SK-N-SH (cell line): ENCODE measurements around the gene NUP205. TPM values are rescaled to one million over a fixed set of nuclear protein-coding genes. Genes with fewer than 3 reads are reported as not detected.
A peak's percentile ranks its signal among the peaks of the same experiment; 100 is the strongest.
"Not testable (repeated sequence)": the region's sequence is repeated elsewhere in the genome, so short reads cannot be mapped to it uniquely, and the experiment has no call there.

ENCODE experiments used
- CTCF ChIA-PET: fragments of 300-600, 350-600 bp; formaldehyde crosslinking; extraction: SDS; loops from one replicate; lab custom pipeline; 2021; lab: Yijun Ruan, JAX
- POLR2A ChIA-PET: fragments of 350-600 bp; sonication (Branson Sonifier 250); formaldehyde crosslinking; extraction: SDS; loops from one replicate; lab custom pipeline; 2020; ENCODE audit warnings: antibody characterized with exemption, inconsistent platforms; lab: Yijun Ruan, JAX
- DNase-seq: peaks from one replicate; pipeline ENCODE4 v3.0.0; 2012
- H2AFZ ChIP-seq: fragments of 200-600 bp; sonication (generic); 2 replicates; pipeline ENCODE4 v1.8.1; 2016; ENCODE audit warnings: antibody characterized with exemption, mild to moderate bottlenecking, low read depth
- H3F3A ChIP-seq: fragments of 200-600 bp; sonication (generic); replicated peaks from 2 replicates; pipeline ENCODE3; 2016; ENCODE audit warnings: antibody characterized with exemption, mild to moderate bottlenecking; ENCODE audit not compliant: insufficient read depth
- H3K27ac ChIP-seq, 2 experiments: fragments of 200-500 bp in 1 of 2; fragments of 200-600 bp in 1 of 2; sonication (Bioruptor generic) in 1 of 2; sonication (generic), shearing (Covaris generic) in 1 of 2; 2 replicates each; pipeline versions ENCODE4 v1.5.1 to v1.6.1; 2014 to 2016; ENCODE audit warnings: low read depth in 2 of 2, inconsistent platforms in 1 of 2, low read length in 1 of 2, mild to moderate bottlenecking in 1 of 2, mixed read lengths in 1 of 2
- H3K27me3 ChIP-seq: fragments of 200-600 bp; sonication (generic), shearing (Covaris generic); 2 replicates; pipeline ENCODE4 v1.6.1; 2016; ENCODE audit warnings: mixed run types; ENCODE audit not compliant: insufficient read depth
- H3K36me3 ChIP-seq, 2 experiments: fragments of 200-500 bp in 1 of 2; fragments of 200-600 bp in 1 of 2; sonication (Bioruptor generic) in 1 of 2; sonication (generic) in 1 of 2; replicated peaks in 1 of 2; 2 replicates each; pipeline versions ENCODE3 to v1.5.1; 2014 to 2016; ENCODE audit warnings: low read length in 1 of 2, mild to moderate bottlenecking in 1 of 2; ENCODE audit not compliant: insufficient read depth in 2 of 2, control insufficient read depth in 1 of 2
- H3K4me1 ChIP-seq, 2 experiments: fragments of 200-500 bp in 1 of 2; fragments of 200-600 bp in 1 of 2; sonication (Bioruptor generic) in 1 of 2; sonication (generic), shearing (Covaris generic) in 1 of 2; 2 replicates each; pipeline versions ENCODE4 v1.5.1 to v1.6.1; 2014 to 2016; ENCODE audit warnings: low read depth in 1 of 2, low read length in 1 of 2, mixed run types in 1 of 2; ENCODE audit not compliant: insufficient read depth in 2 of 2, control insufficient read depth in 1 of 2
- H3K4me2 ChIP-seq: fragments of 200-600 bp; sonication (generic), shearing (Covaris generic); 2 replicates; pipeline ENCODE4 v1.6.1; 2017; ENCODE audit warnings: mixed run types
- H3K4me3 ChIP-seq, 2 experiments: fragments of 200-500 bp in 1 of 2; fragments of 200-600 bp in 1 of 2; sonication (Bioruptor generic) in 1 of 2; sonication (generic), shearing (Covaris generic) in 1 of 2; 2 replicates each; pipeline versions ENCODE4 v1.5.1 to v1.8.1; 2014 to 2016; ENCODE audit warnings: low read depth in 2 of 2, inconsistent platforms in 1 of 2, low read length in 1 of 2, mild to moderate bottlenecking in 1 of 2, mixed read lengths in 1 of 2, moderate library complexity in 1 of 2
- H3K79me2 ChIP-seq: fragments of 200-600 bp; sonication (generic); 2 replicates; pipeline ENCODE4 v1.8.1; 2017; ENCODE audit warnings: mild to moderate bottlenecking; ENCODE audit not compliant: insufficient read depth
- H3K9ac ChIP-seq: fragments of 200-600 bp; sonication (generic); 2 replicates; pipeline ENCODE4 v1.6.1; 2017; ENCODE audit warnings: mixed run types
- H3K9me2 ChIP-seq: fragments of 200-600 bp; sonication (generic); 2 replicates; pipeline ENCODE4 v1.6.1; 2017; ENCODE audit warnings: mixed run types
- H3K9me3 ChIP-seq: fragments of 200-600 bp; sonication (generic); 2 replicates; pipeline ENCODE4 v1.6.1; 2017; ENCODE audit warnings: mixed run types, mild to moderate bottlenecking, moderate library complexity
- H4K20me1 ChIP-seq: fragments of 200-600 bp; sonication (generic); 2 replicates; pipeline ENCODE4 v1.6.1; 2017; ENCODE audit warnings: mild to moderate bottlenecking, mixed run types; ENCODE audit not compliant: insufficient read depth
- CTCF ChIP-seq: fragments of 200-600 bp; sonication (generic); IDR thresholded peaks from 2 replicates; pipeline ENCODE4 v1.6.1; 2017; ENCODE audit warnings: antibody characterized with exemption, mild to moderate bottlenecking, moderate library complexity
- ELF1 ChIP-seq: IDR thresholded peaks from 2 replicates; pipeline ENCODE4 v1.4.0; 2012
- FOXM1 ChIP-seq: IDR thresholded peaks from 2 replicates; pipeline ENCODE4 v1.4.0; 2012; ENCODE audit warnings: low read depth, mild to moderate bottlenecking
- GATA2 ChIP-seq: sonication (generic); formaldehyde crosslinking; IDR thresholded peaks from 2 replicates; pipeline ENCODE4 v1.5.0; 2020; ENCODE audit warnings: mild to moderate bottlenecking, missing genetic modification reagents
- MXI1 ChIP-seq: IDR thresholded peaks from 2 replicates; pipeline ENCODE4 v1.6.1; 2012; ENCODE audit warnings: mild to moderate bottlenecking, low read depth, low read length, improper control_type of control experiment
- RFX5 ChIP-seq: IDR thresholded peaks from 2 replicates; pipeline ENCODE4 v1.6.1; 2012; ENCODE audit warnings: mild to moderate bottlenecking, improper control_type of control experiment, low read length
- WGBS: methylation state at CpG from one replicate; pipeline ENCODE4 v1.1.6; 2017; ENCODE audit warnings: low lambda C conversion rate; 5-methylcytosine and 5-hydroxymethylcytosine counted together
- polyA plus RNA-seq, 3 experiments: library from polyadenylated mRNA; depleted of rRNA; stranded (reverse); fragments of >200 nt; gene quantifications; 2 replicates each; pipeline ENCODE4 v1.2.3, GENCODE V29; 2012
- TF ChIP-seq, protein P1 (sequence below): IDR thresholded peaks from 2 replicates; pipeline ENCODE4 v1.4.0; 2012; ENCODE audit warnings: low read depth

The NUP205 gene
- polyA plus RNA-seq, 1 of the 3 experiments (the other 2 are of a cell fraction), result 48.2 TPM

DNA sequence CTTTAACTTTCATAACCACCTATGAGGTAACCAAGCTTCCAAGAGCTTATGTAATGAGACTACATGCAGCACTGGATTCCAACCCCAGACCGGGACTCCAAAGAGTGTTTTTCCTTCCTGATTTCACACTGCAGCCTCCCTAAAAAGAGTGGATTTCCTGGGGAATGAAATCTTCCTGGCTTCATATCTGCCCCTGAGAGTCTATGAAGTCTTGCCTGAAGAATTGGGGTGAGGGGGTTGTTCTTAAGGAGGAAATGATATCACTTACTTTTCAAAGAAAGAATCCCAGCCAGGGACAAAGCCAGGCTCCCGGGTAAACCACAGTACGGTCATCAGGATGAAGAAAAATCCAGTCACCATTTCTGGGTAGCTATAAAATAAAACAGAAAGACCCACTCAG, 134.3 kb downstream of the NUP205 start (continued):
- no peak for TF ChIP-seq CTCF
- TF ChIP-seq MXI1, result no peak
- no peak for TF ChIP-seq FOXM1
- no peak for TF ChIP-seq GATA2
- TF ChIP-seq ELF1, result no peak
- TF ChIP-seq, protein P1, sequence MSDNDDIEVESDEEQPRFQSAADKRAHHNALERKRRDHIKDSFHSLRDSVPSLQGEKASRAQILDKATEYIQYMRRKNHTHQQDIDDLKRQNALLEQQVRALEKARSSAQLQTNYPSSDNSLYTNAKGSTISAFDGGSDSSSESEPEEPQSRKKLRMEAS, result no peak

DNA sequence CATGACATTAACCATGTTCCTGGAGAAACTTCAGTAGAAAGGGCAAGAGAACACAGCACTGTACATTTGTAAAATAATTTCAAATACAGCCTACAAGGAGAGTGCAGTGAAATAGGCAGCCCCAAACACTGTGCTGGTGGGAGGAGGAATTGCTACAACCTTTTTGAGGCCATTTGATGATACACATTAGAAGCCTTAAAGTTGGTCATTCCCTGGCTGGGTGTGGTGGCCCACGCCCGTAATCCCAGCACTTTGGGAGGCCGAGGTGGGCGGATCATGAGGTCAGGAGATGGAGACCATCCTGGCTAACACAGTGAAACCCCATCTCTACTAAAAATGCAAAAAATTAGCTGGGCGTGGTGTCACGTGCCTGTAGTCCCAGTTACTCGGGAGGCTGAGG, 134.9 kb downstream of the NUP205 start:
- H2AFZ ChIP-seq, H3K27me3 ChIP-seq, H3K4me3 ChIP-seq, H3K9me3 ChIP-seq, H3K4me2 ChIP-seq, H4K20me1 ChIP-seq, POLR2A ChIA-PET, DNase-seq, H3F3A ChIP-seq, H3K9me2 ChIP-seq: not testable (repeated sequence)
- 96% methylated on average over 7 of the region's 7 CpGs for WGBS
- H3K36me3 ChIP-seq, result peaks cover 46 to 49% of the 10 kb centered on the region in 2 experiments
- 0 out of 2 replicates have a peak overlapping the region, but pooled peaks have one; percentile 26 for H3K9ac ChIP-seq
- H3K4me1 ChIP-seq, result peaks cover 0 to 16% of the 10 kb centered on the region in 2 experiments; a peak in 2 of 4 replicates
- peak overlapping the region in 1 of 2 experiments; percentile 41; a peak in 2 of 4 replicates for H3K27ac ChIP-seq
- peaks cover 28% of the 10 kb centered on the region for H3K79me2 ChIP-seq
- CTCF ChIA-PET, result interaction anchor here (1.0 to 3.1 kb wide), 5 partner anchors 10 to 19 kb away, joined by 3 to 14 read pairs (median 6); no protein-coding TSS in a partner anchor

DNA sequence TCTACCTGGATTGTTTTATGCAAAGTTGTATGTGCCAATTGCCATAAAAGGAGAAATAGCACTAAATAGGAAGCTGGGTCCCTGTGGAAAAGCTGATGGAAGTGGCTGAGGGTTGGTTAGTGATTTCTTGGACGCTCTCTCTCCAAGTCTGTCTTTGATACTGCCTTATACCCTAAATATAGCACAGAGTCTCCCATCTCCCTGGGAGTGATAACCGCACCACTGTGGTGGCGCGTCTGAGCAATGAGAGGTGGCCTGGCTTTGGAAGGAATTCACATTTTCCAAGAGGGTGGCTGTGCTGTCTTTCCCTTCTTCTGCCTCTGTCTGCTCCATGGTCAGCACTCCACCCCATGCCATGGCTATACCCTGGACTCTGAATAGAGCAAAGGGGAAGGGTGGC, 135.8 kb downstream of the NUP205 start:
- H3K4me2 ChIP-seq, result no peak overlapping the region
- peaks cover 6% of the 10 kb centered on the region for H3F3A ChIP-seq
- no peak overlapping the region for H2AFZ ChIP-seq
- no peak overlapping the region for H3K9ac ChIP-seq
- no peak for DNase-seq
- 95% methylated on average over 4 of the region's 4 CpGs for WGBS
- H3K9me3 ChIP-seq, result no peaks in the 10 kb centered on the region
- peaks cover 18% of the 10 kb centered on the region for H3K79me2 ChIP-seq
- POLR2A ChIA-PET, result no interaction called here
- no peak overlapping the region for H3K4me3 ChIP-seq
- no peak for TF ChIP-seq RFX5
- no peak for TF ChIP-seq CTCF
- no peak for TF ChIP-seq ELF1
- TF ChIP-seq FOXM1, result no peak
- H3K4me1 ChIP-seq, result peaks cover 0 to 16% of the 10 kb centered on the region in 2 experiments; a peak in 2 of 4 replicates
- peaks cover 39 to 49% of the 10 kb centered on the region in 2 experiments for H3K36me3 ChIP-seq
- H3K27ac ChIP-seq, result no peak overlapping the region
- CTCF ChIA-PET, result interaction anchor here (1.3 to 3.1 kb wide), 3 partner anchors 11 to 20 kb away, joined by 3 to 14 read pairs (median 5); no protein-coding TSS in a partner anchor
- no peaks in the 10 kb centered on the region for H4K20me1 ChIP-seq
- no peaks in the 10 kb centered on the region for H3K9me2 ChIP-seq
- H3K27me3 ChIP-seq, result no peaks in the 10 kb centered on the region
